SK-N-SH (cell line): Measurements from ENCODE around the gene KRTAP5-11.
"Not testable (repeated sequence)": the region's sequence is repeated elsewhere in the genome, so short reads cannot be mapped to it uniquely, and the experiment has no call there.

Source experiments
- CTCF ChIP-seq: fragments of 200-600 bp; sonication (generic); IDR thresholded peaks from 2 replicates; pipeline ENCODE4 v1.6.1; 2017; ENCODE audit warnings: antibody characterized with exemption, mild to moderate bottlenecking, moderate library complexity
- FOXM1 ChIP-seq: IDR thresholded peaks from 2 replicates; pipeline ENCODE4 v1.4.0; 2012; ENCODE audit warnings: low read depth, mild to moderate bottlenecking
- NRF1 ChIP-seq: IDR thresholded peaks from 2 replicates; pipeline ENCODE4 v1.6.1; 2012; ENCODE audit warnings: low read depth, mild to moderate bottlenecking, low read length
- REST ChIP-seq: IDR thresholded peaks from 2 replicates; pipeline ENCODE4 v1.6.1; 2012; ENCODE audit warnings: mild to moderate bottlenecking, low read depth, low read length, moderate library complexity
- RFX5 ChIP-seq: IDR thresholded peaks from 2 replicates; pipeline ENCODE4 v1.6.1; 2012; ENCODE audit warnings: mild to moderate bottlenecking, improper control_type of control experiment, low read length
- TAF1 ChIP-seq: IDR thresholded peaks from 2 replicates; pipeline ENCODE4 v1.6.1; 2012; ENCODE audit warnings: low read depth, mild to moderate bottlenecking, low read length, moderate library complexity, borderline replicate concordance
- YY1 ChIP-seq: IDR thresholded peaks from 2 replicates; pipeline ENCODE4 v1.4.0; 2012; ENCODE audit warnings: low read depth, mild to moderate bottlenecking

DNA sequence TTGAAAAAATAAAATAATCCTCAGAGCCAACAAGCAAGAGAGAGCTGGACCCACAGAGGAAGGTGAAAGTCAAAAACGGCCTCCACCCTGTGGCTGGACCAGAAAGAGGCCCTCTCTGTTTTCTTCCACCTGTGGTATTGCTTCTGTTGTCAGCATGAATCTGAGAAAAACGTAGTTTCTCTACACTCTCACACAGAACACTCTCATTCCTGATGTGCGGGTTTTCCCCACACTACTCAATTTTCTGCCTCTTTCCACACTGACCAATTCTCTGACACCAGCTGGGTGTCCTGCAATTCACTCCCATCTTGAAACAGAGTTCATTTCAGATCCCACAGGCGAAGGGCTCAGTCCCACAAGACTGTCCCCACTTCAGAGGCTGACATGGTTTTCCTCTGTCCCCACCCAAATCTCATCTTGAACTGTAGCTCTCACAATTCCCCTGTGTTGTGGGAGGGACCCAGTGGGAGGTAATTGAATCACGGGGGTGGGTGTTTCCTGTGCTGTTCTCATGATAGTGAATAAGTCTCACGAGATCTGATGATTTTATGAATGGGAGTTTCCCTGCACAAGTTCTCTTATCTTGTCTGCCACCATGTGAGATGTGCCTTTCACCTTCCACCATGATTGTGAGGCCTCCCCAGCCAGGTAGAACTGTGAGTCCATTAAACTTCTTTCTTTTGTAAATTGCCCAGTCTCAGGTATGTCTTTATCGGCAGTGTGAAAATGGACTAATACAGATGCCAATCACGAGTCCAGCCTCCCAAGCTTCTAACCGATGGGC lies 42.0 kb downstream of the KRTAP5-11 start:
- not testable (repeated sequence) for TF ChIP-seq TAF1, CTCF, FOXM1, YY1, REST, NRF1, RFX5
